GM19324 (cell line): ENCODE measurements around the gene DTD1.
"Not testable (repeated sequence)": the region's sequence is repeated elsewhere in the genome, so short reads cannot be mapped to it uniquely, and the experiment has no call there.

Experiments
- ATAC-seq: cut with Tn5 transposase; IDR thresholded peaks from one replicate; pipeline ENCODE4 v1.9.1; 2021; ENCODE audit warnings: mild to moderate bottlenecking, moderate library complexity; ENCODE audit not compliant: unreplicated experiment, low FRiP score

The DTD1 gene

DNA sequence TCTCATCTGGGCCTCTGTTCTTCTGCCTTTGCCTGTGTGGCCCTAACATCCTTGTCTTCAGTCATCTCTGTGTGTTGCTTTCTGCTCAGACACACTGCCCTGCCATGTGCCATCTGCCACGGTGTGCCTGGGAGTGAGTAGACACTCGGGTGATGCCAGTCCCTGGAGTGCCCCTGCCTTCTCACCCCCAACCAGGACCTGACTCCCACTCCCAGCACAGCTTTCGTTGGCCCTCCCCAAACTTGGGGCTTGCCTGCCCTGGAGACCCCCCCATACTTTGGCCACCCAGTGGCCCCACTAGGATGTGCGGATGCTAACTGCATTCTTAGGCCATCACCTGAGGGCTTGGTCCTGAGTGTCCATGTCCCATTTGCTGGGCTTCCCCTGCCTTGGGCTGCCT is 149.3 kb downstream of the DTD1 start:
- no peak for ATAC-seq

DNA sequence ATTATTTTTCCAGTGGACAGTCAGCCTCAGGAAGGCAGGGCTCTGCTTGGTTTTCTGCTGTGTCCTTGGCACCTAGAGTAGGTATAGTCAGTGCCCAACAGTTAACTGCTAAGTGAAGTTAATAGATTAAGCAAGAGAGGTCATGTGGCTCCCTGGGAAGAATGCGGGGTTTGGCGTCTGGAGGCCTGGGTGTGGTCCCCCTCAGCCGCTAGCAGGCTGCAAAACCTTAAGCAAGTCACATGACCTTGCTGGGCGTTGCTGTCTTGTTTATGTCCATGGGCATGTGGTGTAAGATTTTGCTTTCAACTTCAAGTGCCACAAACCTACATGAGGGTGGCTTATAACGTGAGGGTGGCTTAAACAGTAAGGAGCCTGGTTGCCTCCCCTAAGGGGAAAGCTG is 150.2 kb downstream of the DTD1 start:
- no peak for ATAC-seq

DNA sequence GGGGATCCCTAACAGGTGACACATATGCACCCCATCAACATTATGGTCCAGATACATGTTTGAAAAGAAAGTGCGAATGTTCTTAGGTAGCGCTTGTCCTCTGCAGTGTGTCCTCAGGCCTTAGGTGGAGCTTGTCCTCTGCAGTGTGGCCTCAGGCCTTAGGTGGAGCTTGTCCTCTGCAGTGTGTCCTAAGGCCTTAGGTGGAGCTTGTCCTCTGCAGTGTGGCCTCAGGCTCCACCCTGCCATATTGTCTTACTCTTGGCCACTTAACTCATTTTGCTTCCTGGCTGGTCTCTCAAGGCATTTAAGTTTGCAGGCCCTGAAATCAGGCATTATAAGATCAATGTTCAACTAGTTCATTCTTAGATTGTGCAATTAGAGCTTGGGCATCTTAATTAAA is 151.0 kb downstream of the DTD1 start:
- ATAC-seq, result no peak

DNA sequence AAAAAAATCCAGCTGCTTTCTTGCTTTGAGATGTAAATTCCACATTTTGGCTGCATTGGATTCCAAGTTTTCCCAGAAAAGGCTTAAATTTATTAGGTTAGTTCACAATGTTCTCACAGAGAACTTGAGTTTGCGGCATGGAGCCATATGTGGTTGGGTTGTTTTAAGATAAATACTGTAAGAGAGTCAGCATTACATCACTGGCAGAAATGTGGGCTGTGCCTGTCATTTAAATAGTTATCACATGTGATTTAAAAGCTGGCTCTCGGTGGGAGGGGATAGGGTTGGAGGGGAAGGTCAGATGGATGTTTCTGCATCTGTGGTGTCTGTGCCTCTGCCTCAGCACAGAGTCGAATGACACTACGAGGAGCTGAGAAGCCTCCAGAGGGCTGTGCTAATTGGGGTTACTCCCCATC is 151.9 kb downstream of the DTD1 start:
- ATAC-seq, result no peak

DNA sequence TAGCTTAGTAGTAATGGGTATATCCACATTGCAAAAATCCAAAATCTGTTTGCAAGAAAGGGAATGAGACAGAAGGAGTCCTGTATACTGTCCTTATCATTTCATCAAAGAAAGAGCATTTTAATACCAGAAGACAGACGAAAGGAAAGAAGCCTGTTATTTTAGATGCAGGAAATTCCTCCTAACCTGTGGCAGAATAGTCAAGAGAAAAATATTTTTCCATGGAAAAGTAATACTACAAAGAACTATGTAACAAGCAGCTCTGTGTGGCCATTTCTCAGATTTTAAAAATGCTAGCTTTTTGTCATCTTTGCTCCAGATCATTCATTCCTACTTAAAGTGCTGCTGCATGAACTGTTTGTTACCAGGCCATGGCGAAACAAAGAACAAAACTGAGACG is 152.9 kb downstream of the DTD1 start:
- ATAC-seq, result no peak

DNA sequence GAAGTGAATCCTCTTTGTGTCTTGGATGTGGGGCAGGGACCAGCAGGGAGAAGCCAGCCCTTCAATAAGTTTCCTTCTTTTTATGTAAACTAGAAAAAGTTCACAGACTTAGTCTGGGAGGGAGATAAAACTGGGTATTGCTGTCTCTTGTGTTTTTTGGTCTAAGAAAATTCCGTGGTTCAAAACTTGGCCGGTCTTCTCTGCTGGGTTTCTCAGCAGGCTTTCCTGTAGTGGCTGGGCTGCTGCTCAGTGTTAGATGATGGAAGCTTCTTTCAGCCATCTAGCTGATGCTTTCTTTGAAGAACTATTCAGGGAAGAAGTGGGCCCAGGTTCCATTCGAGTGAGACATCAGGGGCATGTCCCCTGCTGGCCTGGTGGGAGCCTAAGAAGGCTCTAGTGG is 155.0 kb downstream of the DTD1 start:
- ATAC-seq, result no peak

DNA sequence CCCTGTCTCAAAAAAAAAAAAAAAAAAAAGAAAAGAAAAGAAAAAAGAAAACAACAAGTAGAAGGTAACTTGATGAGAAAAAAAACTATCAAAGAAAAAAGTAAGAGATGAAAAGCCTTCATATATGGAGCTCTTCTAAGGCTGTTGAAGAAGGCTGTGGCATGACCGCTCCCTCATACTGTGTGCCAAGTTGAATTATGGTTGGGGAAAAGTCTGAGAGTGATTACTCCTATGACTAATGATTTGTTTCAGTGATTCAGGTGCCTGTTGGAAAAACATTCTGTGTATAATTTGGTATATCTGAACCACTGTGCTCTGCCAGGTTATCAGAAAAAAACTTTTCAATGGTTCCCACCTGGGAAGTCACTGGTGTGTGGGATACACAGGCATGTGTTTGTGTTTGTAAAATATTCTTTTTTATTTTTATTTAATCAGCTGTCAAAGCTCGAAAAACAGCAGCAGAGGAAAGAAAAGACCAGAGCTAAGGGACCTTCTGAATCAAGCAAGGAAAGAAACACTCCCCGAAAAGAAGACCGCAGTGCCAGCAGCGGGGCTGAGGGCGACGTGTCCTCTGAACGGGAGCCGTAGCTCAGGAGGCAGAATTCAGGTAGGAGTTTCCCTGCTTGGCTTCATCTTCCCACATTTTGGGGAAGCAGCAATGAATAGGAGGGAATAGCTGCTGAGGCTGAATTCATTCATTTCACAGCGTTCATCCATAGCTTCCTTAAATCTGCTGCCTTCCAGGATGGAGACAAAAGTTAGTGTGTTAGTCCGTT is 156.0 kb downstream of the DTD1 start:
- ATAC-seq, result no peak

DNA sequence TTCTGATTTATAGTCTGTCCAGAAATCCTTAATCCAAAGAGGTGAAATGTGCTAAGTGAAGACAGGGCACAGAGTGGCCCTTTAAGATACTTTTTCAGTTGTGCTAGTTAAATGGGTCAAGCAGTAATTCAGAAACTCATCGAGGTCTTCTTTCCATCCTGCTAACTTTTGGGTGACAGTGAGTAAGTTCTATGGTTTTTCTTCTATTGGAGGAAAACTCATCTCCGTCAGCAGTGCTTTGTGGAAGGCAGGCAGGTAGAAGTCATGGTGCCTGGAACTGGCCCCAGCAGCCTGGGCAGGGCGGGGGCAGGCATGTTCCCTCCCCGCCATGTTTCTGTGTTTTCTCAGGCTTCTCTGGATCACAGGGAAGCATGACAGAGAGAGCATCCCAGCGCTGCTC is 159.2 kb downstream of the DTD1 start:
- ATAC-seq, result no peak

DNA sequence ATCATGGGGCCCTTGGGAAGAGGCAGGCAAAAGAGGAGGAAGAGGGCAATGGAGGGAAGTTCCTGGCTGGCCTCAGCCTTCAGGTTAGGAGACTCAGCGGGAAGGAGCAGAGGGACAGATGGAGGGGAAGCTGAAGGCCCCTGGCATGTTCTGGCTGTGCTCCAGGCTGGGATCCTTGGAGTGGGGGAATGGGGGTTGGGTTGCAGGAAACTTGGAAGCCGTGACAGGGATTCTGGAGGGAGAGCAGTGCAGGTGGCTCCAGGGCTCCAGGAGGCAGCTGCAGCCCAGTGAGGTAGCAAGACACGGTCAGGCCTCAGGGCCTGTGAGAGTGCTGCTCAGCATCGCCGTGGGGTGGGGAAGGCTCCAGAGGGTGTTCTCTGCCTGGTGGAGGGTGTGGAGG is 161.1 kb downstream of the DTD1 start:
- ATAC-seq, result no peak

DNA sequence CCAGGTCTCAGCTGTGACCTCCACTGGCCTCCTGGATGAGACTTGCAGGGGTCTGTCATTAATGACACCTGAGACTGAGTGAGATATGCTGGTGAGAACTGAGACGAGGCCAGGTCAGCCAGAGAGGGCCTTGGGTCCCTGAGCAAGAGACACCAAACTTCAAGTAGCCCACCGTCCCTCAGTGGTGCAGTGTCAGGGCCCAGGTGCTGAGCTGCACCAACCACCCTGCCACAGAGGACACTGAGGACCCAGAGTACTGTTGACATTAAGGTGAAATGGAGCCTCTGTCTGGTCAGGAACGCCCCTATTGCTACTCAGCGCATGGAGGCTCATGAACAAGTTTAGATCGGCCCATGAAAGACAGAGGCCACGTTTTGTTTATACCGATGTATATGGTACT is 161.7 kb downstream of the DTD1 start:
- ATAC-seq, result no peak

DNA sequence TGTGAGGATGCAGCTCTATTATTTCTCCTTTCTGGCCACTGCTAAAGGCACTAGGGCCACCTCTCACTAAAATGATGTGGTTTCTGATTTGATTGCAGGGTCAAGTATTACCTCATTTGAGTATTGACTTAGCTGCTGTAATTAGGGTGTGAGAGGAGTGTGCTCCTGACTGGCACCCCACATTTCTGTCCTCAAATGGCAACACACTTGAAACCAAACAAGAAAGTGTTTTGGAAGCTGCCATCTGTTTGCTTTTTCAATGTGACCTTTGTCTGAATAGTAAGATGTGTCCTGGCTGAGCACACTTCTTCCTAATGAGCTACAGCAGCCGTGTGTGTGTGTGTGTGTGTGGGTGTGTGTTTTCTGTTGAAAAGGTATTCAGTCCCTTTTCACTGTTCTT is 162.9 kb downstream of the DTD1 start:
- ATAC-seq, result no peak

DNA sequence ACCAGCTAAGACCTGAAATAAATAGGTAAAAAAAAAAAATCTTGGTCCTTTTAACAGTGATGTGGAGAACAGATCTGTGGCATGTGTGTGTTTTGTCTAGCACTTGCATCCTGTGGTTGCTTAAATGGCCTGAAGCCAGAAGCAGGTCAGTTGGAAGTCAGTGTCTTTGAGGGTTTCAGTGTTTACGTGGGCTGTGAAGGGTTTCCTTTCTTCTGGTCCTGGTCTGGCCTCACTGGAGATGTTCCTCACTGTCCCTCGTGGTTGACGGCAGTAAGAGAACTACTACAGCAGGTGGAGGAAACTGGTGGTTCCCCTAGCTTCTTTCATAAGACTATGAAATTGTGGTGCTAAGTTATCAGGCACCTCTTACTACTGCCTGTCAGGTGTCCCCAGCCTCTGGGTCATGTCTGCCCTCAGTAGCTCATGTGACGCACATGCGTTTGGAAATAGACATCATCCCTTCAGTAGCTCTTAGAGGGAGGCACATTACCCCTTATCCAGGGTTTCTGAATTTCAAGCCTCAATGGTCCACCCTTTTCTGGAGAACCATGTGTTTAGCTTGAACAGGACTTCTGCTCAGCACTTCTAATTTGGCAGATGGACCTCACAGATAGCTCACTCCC is 166.3 kb downstream of the DTD1 start:
- ATAC-seq, result peak; percentile 95

DNA sequence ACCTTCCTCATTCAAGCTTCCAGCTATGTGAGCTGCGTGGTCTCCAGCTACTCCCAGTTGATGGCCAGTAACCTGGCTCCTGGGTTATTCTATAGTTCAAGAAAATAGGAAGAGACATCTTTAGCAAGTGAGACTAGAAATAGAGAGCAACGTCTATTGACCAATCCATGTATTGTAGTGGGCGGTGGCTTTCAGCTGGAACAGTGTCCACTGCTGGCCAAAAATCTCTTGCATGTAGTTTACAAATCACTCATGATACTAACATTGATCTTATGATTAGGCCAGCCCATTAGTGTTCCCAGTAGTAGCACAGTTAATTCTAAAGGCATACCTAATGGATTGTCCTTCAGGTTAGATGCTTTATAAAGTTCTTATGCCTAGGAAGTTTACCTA is 166.8 kb downstream of the DTD1 start:
- no peak for ATAC-seq

DNA sequence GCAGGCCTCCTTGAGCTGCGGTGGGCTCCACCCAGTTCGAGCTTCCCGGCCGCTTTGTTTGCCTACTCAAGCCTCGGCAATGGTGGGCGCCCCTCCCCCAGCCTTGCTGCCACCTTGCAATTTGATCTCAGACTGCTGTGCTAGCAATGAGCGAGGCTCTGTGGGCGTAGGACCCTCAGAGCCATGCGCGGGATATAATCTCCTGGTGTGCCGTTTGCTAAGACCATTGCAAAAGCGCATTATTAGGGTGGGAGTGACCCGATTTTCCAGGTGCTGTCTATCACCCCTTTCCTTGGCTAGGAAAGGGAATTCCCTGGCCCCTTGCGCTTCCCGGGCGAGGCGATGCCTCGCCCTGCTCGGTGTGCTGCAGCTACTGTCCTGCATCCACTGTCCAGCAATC is 173.0 kb downstream of the DTD1 start:
- not testable (repeated sequence) for ATAC-seq

DNA sequence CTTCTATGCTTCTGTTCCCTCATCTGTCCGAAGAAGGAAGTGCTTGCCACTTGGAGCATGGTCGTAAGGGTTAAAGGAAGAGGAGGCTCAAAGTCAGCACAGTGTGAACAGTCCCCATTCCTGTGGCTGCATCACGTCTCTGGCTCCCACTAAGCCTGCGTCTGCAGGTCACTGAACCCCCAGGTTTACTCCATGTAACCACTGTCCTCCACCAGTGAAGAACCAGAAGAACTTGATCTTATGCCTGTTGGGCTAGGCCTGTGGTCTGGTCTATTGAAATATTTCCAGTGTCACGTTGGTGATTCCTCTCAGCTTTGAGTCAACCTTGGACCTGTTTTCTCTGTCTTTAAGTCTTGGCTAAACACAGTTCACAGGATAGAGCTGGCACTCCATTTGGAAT is 179.8 kb downstream of the DTD1 start:
- ATAC-seq, result no peak

DNA sequence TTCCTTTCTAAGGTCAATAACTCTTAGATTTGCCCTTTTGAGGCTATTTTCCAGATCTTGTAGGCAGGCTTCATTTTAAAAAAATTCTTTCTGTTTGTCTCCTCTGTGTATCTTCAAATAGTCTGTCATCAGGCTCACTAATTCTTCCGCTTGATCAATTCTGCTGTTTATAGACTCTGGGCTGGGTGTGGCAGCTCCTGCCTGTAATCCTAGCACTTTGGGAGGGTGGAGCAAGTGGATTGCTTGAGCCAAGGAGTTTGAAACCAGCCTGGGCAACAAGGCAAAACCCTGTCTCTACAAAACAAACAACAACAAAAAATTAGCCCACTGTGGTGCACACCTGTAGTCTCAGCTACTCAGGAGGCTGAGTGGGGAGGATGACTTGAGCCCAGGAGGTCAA is 185.7 kb downstream of the DTD1 start:
- no peak for ATAC-seq

DNA sequence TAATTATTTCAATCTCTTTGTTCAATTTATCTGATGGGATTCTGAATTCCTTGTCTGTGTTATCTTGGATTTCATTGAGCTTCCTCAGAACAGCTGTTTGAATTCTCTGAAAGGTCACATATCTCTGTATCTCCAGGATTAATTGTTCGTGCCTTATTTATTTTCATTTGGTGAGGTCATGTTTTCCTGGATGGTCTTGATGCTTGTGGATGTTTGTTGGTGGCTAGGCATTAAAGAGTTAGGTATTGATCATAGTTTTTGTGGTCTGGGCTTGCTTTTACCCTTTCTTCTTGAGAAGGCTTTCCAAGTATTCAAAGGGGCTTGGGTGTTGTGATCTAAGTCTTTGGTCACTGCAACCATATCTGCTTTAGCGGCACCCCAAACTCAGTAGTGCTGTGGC is 186.4 kb downstream of the DTD1 start:
- ATAC-seq, result no peak

DNA sequence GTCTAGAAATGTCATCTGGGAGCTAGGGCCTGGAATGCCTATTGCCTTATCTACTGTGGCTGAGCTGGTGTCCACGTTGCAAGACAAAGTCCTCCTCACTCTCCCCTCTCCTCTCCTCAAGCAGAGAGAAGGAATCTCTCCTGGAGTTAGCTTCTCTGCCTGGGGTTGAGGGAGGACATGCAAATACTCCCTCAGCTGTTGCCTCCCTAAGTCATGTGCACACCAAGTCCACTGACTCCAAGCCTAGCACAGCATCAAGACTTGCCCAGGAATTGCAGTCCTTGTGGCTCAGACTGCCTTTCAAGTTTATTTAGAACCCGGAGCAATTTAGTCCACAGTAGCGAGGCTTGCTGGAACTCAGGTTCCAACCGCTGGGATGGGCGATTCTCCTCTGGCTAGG is 187.8 kb downstream of the DTD1 start:
- ATAC-seq, result no peak

DNA sequence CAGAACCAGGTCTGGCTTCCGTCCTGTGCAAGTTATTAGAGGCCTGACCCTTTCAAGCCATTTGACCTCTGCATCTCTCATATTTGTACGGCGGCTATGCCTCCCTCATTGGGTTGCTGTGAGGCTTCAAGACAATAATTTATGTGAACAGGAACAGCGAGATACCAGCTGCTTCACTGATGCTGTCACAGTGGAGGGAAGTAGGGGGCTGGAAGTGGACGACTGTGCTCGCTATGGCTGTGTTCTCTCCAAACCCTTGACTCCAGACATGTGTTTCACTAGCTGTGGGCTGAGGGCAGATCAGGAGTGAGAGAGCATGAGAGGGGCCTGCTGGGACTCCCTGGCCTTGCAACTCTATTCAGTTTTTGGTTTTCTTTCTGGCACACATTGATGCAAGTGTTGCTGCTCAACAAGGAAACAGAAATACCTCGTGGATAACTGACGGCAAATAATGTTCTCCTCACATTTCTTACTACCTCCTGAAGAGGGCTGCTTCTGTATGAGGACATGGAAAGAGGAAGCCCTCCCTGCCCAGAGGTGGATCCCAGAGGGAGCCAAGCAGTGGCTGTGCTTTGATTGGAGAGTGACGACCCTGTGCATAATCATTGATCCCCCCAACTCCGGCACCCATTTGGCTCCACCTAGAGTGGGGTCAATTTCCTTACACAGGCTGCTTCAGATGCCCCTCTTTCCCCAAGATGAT is 191.0 kb downstream of the DTD1 start:
- no peak for ATAC-seq

DNA sequence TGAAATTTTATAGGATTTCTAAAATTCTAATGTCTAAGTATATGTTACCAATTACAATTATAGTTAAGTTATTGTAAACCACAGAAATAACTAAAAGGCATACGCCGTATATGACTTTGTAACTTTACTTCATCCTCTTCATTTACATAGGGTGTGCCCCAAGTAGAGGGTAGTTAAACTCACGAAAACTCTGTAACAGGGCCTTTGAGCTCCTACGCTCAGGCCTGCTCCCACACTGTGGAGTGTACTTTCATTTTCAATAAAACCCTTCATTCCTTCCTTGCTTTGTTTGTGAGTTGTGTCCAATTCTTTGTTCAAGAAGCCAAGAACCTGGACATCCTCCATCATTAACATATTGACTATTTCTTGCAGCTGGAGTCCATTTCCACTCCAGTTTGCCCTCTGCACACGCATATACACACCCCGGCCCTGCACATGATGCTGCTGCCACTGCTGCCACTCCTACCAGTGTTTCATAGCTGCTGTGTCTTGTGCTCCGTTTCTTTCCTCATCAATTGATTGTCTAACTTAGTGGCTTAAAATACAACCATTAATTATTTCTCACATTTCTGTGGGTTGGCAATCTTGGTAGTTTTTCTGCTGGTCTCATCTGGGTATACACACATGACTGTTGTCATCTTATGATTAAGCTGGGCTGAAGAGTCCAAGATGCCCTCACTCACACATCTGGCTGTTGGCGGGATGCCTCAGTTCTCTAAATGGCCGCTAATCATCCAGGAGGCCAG is 192.7 kb downstream of the DTD1 start:
- no peak for ATAC-seq

DNA sequence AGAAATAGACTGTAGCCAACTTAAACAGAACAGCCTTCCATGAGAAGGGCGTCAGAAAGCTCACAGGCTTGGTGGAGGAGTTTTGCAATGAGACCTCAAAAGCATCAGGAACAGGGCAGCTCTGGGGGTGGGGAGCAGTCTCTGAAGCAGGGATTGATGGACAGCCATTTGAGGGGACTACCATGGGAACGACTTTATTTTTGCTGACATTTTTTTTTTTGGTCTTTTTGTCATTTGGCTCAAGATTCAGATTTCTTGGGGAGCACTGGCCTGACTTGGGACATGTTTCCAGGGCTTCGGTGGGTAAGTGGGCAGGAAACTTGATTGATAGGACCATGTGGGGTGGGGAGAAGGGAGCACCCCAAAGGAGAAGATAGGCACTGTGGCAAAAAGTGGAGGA is 193.7 kb downstream of the DTD1 start:
- ATAC-seq, result no peak
